ENCODE measurements around the gene PTPRG.
"Not testable (repeated sequence)": the region's sequence is repeated elsewhere in the genome, so short reads cannot be mapped to it uniquely, and the experiment has no call there.

DNA sequence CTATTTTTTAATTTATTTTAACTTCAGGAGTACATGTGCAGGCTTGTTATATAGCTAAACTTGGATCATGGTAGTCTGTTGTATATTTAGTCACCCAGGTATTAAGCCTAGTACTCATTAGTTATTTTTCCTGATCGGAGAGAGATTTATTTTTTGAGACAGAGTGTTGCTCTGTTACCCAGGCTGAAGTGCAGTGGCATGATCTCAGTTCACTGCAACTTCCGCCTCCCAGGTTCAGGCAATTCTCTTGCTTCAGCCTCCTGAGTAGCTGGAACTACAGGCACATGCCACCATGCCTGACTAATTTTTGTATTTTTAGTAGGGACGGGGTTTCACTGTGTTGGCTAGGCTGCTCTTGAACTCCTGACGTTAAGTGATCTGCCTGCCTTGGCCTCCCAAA is 477.4 kb downstream of the PTPRG start:
- TF ChIP-seq, protein P1, sequence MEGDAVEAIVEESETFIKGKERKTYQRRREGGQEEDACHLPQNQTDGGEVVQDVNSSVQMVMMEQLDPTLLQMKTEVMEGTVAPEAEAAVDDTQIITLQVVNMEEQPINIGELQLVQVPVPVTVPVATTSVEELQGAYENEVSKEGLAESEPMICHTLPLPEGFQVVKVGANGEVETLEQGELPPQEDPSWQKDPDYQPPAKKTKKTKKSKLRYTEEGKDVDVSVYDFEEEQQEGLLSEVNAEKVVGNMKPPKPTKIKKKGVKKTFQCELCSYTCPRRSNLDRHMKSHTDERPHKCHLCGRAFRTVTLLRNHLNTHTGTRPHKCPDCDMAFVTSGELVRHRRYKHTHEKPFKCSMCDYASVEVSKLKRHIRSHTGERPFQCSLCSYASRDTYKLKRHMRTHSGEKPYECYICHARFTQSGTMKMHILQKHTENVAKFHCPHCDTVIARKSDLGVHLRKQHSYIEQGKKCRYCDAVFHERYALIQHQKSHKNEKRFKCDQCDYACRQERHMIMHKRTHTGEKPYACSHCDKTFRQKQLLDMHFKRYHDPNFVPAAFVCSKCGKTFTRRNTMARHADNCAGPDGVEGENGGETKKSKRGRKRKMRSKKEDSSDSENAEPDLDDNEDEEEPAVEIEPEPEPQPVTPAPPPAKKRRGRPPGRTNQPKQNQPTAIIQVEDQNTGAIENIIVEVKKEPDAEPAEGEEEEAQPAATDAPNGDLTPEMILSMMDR (IDR thresholded peaks at IDR 0.05), result not testable (repeated sequence)
- not testable (repeated sequence) for TF ChIP-seq POLR2A (IDR thresholded peaks at IDR 0.05)
